ENCODE data around the gene MRPL55.

GRCh38 chr1:228120351-228120750 is 11.3 kb upstream of the MRPL55 start:
- TF ChIP-seq CTCF (IDR thresholded peaks at IDR 0.05): no peak
- no peak for TF ChIP-seq POLR2A (IDR thresholded peaks at IDR 0.05)

All from tibial nerve (tissue), 3 donors.